NCI-H1694 treated with DMSO at 0.1 percent for 48 hours (cell line): Measurements from ENCODE around the gene CRB3.
"Not testable (repeated sequence)": the region's sequence is repeated elsewhere in the genome, so short reads cannot be mapped to it uniquely, and the experiment has no call there.

Source experiments
- DNase-seq: peaks from one replicate; lab custom pipeline; 2025; lab: John Stamatoyannopoulos, UW

The CRB3 gene

DNA sequence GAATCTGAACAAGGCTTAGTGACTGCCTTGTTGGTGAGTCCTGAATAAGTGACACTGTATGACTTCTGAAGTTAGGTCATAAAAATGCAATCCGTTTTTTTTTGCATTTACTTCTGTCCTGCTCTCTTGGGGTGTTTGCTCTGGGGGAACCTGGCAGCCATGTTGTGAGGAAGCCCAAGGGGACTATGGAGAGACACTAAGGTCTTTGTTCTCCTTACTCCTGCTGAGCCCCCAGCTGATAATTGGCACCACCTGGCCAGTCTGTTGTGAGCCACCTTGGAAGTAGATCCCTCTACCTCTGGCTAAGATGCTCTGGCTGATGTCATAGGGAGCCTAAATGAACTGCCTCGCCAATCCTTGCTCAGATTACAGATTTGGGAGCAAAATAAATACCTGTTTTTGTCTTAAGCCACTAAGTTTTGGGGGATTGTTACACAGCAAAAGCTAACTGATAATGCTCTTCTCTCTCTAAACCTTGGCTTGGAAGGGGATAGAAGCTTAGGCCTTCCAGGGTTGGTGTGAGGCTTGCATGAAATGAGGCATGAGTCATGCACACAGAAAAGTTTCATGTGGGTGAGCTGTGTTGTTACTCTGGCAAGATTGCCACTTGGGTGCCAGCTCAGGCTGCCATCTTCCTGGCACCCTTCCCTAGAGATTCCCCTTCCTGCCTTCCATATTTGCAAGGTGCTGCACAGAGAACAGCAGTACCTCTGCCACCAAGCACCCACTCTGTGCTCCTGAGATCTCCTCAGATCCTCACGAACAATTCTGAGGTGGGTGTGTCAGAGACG, 27.9 kb downstream of the CRB3 start:
- no peak for DNase-seq

DNA sequence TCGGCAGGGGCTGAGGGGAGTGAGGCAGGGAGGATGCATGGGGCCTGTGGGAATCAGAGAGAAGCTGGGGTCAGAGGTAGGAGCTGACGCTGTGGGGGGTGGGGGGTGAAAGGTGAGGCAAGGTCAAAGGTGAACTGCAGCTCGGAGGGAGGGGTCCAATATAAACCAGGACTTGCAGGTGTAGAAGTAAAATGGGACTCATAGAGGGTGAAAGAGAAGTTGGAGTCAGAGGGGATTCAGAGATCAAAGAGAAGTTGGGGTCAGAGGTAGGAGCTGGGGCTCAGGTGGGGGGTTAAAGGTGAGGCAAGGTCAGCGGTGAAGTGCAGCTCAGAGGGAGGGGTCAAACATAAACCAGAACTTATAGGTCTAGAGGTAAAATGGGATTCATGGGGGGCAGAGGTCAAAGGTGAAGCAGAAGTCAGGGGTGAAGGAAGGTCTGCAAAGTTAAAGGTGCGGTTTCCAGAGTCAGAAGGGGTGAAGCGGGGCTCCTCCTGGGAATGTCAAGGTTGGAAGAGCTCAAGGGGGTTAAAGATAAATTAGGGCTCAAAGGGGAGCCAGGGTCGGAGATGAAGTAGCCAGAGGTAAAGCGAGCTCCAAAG, 30.5 kb downstream of the CRB3 start:
- DNase-seq, result no peak

DNA sequence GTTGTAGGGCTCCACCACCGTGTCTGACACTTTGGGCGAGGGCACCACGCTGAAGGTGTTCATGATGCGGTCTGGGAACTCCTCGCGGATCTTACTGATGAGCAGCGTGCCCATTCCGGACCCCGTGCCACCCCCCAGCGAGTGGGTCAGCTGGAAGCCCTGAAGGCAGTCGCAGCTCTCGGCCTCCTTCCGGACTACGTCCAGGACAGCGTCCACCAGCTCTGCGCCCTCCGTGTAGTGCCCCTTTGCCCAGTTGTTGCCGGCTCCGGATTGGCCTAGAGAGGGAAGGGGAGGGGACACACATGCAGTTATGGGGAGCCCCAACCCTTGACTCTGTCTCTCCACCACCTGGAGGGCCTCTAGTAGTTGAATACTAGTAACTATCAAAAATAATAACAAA, 31.9 kb downstream of the CRB3 start:
- DNase-seq, result no peak

DNA sequence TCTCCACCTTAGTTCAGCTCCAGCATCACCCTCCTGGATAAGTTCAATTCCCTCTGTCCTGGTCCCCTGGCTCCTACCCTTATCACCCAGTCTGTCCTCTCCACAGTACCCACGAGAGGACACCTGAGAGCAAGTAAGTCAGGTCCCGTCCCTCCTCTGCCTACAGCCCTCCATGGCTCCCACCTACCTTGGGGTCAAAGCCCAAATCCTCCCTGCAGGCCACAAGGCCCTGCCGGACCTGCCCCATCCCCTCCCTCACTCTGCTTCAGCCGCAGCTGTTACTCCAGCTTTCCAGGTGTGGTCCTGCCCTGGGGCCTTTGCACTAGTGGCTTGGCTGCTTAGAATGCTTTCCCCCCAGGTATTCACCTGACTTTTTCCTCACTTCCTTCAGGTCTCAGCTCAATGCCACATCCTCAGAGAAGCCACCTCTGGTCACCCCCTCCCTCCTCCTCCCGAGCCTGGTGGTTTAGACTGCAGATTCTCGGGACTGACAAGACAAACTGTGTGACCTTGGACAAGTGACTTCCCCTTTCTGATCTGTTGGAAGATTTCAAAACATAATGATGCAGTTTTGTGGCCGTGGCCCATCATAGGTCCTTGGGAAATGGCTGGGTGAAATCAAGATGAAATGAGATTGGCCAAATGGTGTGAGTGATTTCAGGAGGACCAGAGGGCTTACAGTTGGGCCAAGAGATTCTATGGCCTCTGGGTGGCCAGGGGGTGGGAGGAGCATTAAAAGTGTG, 34.4 kb downstream of the CRB3 start:
- DNase-seq, result peak; percentile 3

DNA sequence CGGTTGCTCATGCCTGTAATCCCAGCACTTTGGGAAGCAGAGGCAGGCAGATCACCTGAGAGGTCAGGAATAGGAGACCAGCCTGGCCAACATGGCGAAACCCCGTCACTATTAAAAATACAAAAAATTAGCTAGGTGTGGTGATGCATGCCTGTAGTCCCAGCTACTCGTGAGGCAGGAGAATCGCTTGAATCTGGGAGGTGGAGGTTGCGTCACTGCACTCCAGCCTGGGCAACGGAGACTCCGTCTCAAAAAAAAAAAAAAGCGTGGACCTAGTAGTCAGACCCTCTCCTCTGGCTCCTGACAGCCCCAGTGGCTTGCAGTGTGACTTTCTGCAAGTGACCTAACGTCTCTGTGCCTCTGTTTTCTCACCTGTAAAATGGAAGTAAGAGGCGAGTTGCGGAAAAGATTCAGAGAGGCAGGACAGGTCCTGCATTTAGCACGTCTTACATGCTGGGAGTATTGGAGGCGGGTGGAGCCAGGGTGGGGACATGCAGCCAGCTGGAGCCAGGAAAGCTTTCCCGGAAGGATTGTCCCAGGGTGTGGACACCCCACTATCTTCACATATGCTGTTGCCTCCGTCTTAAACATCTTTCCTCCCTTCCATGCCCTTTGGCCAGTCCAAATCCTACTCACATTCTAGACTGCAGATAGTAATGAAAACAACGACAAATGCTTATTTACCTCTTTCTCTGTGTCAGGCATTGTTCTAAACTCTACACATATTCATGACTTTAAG, 35.1 kb downstream of the CRB3 start:
- DNase-seq, result no peak

DNA sequence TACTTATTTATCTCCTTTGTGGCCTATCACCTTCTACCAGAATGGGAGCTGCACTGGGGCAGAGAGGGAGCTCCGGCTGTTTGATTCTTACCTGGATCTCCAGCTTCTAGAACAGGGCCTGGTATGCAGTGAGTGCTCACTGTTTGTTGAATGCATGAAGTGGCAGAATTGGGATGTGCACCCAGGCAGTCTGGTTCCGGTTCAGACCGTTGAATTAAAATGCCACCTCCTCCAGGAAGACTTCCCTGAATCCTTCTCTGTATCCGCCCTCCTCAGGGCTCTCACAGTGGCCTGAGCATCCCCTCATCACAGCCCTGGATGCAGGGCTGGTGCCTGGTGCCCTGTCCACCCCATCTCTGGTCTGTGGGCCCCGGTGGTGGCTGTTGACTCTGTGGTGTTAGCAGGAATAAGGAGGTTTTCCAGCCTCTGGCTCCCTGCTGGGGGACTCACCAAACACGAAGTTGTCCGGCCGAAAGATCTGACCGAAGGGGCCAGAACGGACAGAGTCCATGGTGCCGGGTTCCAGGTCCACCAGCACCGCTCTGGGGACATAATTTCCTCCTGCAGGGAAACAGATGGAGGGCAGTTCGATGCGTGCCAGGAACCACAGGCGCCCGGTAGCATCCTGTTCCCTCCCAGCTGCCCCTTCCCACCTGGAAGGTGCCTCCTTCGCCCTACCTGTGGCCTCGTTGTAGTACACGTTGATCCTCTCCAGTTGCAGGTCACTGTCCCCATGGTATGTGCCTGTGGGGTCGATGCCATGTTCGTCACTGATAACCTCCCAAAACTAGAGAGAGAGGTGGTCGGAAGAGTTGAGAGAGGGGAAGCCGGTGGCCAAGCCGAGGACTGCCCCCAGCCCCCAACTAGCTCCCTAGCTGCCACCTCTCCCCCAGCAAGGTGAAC, 37.0 kb downstream of the CRB3 start:
- no peak for DNase-seq

DNA sequence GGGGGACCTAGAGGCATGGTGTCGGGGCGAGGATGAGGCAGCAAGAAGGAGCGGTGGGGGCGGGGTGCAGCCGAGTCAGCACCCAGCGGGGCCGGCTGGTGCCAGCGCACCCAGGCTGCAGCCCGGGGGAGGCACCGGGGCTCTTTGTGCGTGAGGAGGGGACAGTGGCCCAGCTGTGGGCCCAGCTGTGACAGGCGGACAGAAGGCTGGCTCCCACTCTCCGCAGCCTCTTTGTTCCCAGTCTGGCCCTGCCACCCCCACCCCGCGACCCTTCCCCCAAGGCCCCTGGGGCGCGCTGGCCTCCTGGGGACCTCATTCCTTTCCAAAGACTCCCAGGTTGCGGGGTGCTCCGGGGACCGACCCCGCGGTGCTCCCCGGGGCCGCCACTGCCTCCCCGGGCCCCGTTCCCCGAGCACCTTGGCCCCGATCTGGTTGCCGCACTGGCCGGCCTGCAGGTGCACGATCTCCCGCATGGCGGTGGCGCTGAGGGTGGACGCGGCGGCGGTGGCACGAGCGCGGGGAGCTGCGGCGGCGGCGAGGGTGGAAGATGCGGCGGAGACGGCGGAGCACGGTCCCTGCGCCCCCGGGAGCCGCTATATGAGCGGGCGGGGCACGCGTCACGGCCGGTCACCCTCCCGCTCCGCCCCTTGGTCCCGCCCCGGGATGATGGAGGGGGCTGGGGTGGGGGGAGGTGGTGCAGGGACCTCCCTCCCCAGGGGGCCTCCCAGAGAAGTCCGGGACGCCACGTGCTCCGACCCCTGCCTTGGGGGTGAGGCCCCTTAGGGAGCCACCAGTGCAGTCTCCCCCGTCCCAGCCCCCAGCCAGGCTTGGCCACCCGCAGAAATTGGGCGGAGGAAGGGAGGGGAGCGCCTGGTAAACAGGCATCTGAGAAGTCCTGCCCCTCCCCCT, 37.9 kb downstream of the CRB3 start, which contains the start of gene TUBB4A:
TSS of gene TUBB4A (minus strand) at position 570 of the 909 bp plus-strand sequence. CDS start at position 473, 97 bp downstream.
- no peak for DNase-seq

DNA sequence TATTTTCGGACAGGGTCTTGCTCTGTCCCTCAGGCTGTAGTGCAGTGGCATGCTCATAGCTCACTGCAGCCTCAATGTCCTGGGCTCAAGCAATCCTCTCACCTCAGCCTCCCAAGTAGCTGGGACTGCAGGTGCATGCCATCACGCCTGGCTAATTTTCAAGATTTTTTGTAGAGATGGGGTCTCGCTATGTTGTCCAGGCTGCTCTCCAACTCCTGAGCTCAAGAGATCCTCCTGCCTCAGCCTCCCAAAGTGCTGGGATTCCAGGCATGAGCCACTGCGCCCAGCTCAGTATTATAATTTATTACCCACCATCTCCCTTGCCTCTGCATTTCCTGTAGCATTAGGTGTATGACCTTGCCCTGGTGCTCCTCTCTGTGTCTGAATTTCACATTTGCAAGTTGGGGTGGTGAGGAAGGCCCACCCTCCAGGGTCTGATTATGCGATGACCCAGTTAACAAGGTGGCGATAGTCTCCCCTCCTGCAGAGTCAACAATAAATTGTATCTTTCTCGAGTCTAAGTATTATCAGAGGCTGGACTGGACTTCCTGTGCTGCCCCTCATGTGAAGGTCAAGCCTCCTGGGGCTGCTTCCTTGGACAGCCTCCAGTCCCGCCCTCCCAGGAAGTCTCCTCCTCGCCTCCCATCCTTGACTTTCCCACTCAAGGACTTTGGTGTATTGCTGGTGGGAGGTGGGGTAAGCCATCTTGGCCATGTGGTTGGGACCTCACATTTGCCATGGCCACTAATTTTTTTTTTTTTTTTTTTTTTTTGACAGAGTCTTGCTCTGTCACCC, 39.5 kb downstream of the CRB3 start:
- no peak for DNase-seq

DNA sequence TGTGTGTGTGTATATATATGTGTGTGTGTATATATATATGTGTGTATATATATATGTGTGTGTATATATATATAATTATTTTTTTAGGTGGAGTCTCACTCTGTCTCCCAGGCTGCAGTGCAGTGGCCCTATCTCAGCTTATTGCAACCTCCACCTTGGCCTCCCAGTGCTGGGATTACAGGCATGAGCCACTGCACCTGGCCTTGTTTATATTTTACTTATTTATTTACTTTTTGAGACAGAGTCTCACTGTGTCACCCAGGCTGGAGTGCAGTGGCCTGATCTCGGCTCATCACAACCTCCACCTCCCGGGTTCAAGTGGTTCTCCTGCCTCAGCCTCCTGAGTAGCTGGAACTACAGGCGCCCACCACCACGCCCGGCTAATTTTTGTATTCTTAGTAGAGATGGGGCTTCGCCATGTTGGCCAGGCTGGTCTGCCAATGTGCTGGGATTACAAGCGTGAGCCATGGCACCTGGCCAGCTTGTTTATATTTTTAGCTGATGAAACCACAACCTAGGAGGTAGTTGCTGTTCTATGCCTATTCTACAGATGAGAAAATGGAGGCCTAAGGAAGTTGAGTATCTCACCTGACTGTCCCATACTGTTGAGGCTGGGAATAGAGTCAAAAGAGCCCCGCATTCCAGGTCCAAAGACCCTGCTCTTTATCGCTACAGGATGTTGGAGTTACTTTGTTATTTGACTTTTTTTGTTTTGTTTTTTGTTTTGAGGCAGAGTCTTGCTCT, 44.1 kb downstream of the CRB3 start:
- DNase-seq, result not testable (repeated sequence)

DNA sequence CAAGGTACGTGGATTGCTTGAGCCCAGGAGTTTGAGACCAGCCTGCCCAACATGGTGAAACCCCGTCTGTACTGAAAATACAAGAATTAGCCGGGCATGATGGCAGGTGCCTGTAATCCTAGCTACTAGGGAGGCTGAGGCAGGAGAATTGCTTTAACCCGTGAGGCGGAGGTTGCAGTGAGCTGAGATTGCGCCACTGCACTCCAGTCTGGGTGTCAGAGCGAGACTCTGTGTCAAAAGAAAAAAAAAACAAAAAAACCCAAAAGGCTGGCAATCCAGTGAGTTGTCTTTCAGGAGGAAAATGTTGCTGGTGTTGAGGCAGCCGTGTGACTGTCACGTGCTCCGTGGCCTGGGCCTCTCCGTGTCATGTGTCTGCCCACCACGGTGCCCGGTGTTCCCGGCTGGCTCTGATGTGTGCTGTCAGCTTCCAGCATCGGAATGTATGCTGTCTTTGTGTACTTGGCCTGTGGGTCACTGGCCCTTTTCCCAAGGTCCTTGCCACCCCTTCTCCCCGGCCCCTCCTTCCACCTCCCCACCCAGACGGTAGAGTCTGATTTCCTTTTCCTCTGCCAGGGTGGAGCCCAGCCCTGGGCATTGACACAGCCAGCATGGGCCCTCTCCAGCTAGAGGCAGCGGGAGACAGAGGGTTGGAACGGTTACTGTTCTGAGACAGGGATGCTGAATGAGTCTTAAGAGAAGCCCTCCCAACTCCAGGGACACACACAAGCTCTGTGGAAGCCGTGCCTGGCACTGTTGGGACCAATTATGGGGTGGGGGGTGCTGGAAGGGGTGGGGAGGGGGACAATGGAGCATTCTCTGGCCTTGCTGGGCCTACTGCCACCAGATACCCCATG, 45.3 kb downstream of the CRB3 start:
- no peak for DNase-seq

DNA sequence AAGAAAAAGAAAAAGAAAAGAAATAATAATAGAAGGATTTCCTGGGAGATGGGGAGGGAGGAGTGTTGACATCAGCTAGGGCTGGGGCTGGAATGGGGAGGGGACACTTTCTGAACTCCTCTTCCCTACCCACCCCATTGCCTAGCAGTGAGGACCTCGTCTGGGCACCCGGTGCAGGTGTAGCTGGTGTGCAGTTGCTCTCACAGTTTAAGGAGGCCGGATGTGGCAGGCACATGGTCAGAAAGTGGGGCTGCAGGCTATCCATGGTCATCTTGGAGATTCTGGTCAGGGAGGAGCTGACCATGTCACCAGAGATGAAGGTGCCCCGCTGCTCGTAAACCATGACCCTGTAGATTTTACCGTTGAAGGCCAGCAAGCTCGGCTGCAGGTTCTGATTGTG, 46.5 kb downstream of the CRB3 start:
- no peak for DNase-seq

DNA sequence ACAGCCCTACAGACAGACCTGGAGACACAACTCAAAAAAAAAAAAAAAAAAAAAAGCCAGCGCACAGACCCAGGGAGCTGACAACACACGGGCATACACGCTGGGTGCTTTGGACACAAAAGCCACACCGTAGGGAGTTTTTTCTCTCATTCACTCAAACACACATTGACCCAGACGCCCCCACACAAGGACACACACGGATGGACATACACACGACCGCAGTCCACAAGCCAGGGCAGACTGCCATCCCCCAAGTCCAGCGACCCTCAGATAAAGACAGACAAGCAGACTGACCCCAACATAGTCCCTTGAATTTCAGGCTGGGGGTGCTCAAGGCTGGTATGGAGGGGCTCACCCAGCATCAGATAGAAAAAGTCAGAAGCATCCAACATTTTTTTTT, 50.0 kb downstream of the CRB3 start:
- no peak for DNase-seq

DNA sequence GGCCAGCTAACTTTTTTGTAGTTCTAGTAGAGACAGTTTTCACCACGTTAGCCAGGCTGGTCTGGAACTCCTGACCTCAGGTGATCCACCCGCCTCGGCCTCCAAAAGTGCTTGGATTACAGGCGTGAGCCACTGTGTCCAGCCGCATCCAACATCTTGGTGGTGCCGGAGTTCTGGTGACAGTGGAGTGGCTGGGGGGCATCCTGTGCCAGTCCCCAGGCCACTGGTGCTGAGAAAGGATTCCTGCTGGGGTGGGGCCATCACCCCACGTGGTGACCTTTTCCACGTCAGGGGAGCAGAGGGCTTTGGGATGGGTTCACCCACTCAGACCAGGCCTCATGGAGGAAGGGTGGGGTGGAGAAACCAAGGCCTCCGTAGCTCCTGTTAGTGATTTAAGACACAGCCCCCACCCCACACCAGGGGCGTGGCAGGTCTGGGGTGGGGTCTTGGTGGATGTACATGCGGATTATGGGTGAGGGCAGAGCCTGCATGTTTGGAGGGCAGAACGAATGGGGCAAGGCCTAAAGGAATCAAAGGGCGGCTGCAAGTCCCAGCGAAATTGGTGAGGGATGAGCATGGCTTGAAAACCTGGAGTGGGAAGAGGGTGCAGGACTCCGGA, 51.0 kb downstream of the CRB3 start:
- no peak for DNase-seq

DNA sequence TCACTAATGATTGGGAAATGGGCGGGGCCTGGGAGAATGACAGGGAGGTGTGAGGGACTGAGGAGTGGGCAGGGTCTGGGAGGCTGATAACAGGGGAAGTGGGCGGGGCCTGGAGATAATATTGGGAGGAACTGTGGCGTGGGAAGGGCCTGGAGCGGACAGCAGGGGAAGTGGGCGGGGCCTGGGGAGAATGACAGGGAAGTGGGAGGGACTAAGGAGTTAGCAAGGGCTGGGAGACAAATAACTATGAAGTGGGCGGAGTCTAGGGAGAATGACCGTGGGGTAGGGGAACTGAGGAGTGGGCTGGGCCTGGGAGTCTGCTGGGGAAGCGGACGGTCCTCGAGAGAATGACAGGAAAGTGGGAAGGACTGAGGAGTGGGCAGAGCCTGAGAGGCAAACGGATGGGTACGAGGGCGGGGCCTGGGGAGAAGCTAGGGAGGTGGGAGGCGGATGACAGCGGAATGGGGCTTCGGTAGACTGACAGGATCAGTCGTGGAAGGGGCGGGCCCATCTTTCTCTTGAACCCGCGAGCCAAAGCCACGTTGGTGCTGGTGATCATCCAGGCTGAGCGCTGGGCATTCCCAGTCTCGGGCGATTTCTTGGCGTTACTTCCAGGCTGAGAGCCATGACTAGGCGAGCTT, 52.1 kb downstream of the CRB3 start:
- DNase-seq, result peak; percentile 11
